GM13977 (cell line): ENCODE measurements around the gene ANKRD17.
"Not testable (repeated sequence)": the region's sequence is repeated elsewhere in the genome, so short reads cannot be mapped to it uniquely, and the experiment has no call there.

Source experiments
- DNase-seq: peaks from one replicate; pipeline ENCODE4 v3.0.0; 2012; ENCODE audit warnings: low spot score
- CTCF ChIP-seq: IDR thresholded peaks from 2 replicates; pipeline ENCODE4 v1.5.1; 2012; ENCODE audit warnings: mild to moderate bottlenecking, control low read depth; ENCODE audit not compliant: insufficient read depth; ENCODE audit errors: extremely low read depth, missing control alignments
- in situ Hi-C: fragments of 300-500 bp; cut with MboI; formaldehyde crosslinking; loops from one replicate; pipeline ENCODE4 v1.12.0; 2022; ENCODE audit warnings: low sequenced_read_pairs, low pct_unique_long_range_greater_than_20kb, mixed read lengths, inconsistent platforms; ENCODE audit not compliant: unreplicated experiment

ANKRD17 gene

GRCh38 chr4:73234712-73235111 lies 23.9 kb downstream of the ANKRD17 start:
- in situ Hi-C loops = no loop called here

GRCh38 chr4:73231518-73232487 lies 26.8 kb downstream of the ANKRD17 start:
- in situ Hi-C loops = no loop called here
- TF ChIP-seq CTCF = no peak
- DNase-seq = no peak

More at GRCh38 chr4:73234712-73235111, 23.9 kb downstream of the ANKRD17 start:
- no peak for DNase-seq
- no peak for TF ChIP-seq CTCF

GRCh38 chr4:73230865-73231517 lies 27.6 kb downstream of the ANKRD17 start:
- in situ Hi-C loops = no loop called here
- no peak for TF ChIP-seq CTCF
- no peak for DNase-seq

- in situ Hi-C loops, DNase-seq: not testable (repeated sequence)
These were observed 29.8 kb downstream of the ANKRD17 start for GRCh38 chr4:73228800-73229199.

GRCh38 chr4:73224886-73225285 lies 33.7 kb downstream of the ANKRD17 start:
- in situ Hi-C loops = no loop called here
- no peak for DNase-seq
- TF ChIP-seq CTCF = no peak

- no peak for DNase-seq
- TF ChIP-seq CTCF = no peak
- in situ Hi-C loops = no loop called here
These were observed 35.3 kb downstream of the ANKRD17 start for GRCh38 chr4:73223258-73223650.
